ENCODE results near the gene FYTTD1.

DNA sequence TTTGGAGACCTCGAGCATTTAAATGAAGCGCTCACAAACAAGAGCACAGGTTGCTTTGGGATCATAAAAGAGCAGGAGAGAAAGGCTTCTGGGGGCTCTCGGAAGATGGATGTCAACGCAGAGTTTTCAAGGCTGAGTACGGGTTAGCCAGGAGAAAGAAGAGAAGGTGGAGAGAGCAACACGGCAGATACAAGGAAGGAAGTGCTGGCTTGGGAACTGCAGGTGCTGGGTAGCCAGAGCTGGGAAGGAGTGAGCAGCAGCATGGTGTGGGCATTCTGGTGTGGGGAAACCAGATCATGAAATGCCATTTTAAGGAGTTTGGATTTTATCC is 12.4 kb upstream of the FYTTD1 start:
- TF ChIP-seq CTCF (conservative IDR thresholded peaks at IDR 0.05 in 1 of 2, IDR thresholded peaks at IDR 0.05 in 1 of 2; ENCODE audit: low read depth in 1 of 2, low read length in 2 of 2): no peak
- TF ChIP-seq EZH2 (IDR thresholded peaks at IDR 0.05; ENCODE audit: low read length, missing control alignments): no peak
